Measurements from ENCODE around the gene PRPF6. TPM values are rescaled to one million over a fixed set of nuclear protein-coding genes. Genes with fewer than 3 reads are reported as not detected.

The PRPF6 gene
- total RNA-seq, 1 donor from 2014 or later = 57.2 TPM

DNA sequence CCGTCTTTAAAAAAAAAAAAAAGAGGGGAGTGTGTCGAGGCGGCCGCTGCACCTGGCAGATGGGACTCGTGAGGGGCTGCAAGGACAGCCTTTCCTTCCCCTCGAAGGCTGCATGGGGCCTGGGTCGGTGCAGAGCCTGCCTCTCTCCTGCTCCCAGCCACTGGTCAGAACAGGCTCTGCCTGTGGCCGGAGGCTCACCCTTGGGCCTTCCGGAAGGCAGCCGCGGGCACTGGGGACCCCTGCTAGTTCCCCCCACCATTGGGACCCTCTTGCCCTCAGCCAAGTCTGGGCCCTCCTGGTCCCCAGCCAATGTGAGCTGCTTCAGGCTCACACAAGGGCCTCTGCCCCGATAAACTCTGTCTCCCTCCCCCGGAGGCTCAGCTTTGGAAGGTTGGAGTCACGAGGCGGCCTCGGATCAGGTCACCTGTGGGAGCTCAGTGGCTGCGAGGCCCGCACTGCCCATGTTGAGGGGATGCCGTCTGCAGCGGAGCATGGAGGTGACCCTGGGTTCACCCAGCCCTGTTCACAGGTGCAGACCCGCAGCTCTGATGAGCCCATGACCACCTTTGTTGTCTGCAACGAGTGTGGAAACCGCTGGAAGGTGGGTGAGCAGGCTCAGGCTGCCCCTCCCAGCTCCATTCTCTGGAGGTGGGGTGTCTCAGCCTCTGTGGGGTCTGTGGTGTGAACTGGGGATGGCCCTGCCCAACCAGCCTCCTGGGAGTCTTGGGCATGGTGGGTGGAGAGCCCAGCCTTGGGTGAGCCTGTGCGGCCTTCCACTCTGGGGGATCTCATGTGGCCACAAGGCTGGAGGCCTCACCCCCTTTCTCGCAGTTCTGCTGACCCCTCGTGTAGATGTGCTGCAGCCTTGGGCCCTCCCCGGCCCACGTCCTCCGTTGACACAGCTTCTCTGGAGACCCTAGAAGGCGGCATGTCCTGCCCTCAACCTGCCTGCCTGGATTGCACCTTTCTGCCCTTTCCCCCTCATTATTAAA is 90.7 kb downstream of the PRPF6 start:
- intact Hi-C loops (cut with DNase I) = no loop called here
- no peaks in the 10 kb centered on the region for H3K9me3 ChIP-seq

DNA sequence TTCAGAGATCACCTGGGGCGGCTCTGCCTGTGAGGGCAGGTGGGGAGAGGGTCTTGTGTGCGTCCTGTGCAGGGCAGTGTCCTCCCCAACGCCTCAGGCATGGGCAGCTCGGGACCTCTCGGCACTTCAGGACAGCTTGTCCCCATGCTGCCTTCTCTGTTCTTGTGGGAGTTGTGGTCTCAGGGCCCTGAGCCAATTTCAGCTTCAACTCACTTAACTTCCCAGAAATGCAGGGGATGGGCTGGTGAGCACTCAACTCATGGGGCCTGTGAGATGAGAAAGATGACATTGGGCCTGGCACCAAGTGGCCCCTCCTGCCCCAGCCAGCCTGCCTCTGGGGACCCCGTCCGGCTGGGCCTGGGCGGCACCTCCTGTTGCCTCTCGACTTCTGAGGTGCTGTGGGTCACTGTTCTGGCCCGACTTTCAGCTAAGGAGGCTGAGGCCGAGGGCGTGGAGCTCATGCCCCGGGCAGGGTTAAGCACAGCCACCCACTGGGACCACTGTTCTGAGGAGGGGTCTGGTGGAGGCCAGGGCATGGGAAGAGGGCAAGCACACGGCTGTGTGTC is 91.6 kb downstream of the PRPF6 start:
- TF ChIP-seq, protein P1, sequence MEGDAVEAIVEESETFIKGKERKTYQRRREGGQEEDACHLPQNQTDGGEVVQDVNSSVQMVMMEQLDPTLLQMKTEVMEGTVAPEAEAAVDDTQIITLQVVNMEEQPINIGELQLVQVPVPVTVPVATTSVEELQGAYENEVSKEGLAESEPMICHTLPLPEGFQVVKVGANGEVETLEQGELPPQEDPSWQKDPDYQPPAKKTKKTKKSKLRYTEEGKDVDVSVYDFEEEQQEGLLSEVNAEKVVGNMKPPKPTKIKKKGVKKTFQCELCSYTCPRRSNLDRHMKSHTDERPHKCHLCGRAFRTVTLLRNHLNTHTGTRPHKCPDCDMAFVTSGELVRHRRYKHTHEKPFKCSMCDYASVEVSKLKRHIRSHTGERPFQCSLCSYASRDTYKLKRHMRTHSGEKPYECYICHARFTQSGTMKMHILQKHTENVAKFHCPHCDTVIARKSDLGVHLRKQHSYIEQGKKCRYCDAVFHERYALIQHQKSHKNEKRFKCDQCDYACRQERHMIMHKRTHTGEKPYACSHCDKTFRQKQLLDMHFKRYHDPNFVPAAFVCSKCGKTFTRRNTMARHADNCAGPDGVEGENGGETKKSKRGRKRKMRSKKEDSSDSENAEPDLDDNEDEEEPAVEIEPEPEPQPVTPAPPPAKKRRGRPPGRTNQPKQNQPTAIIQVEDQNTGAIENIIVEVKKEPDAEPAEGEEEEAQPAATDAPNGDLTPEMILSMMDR (IDR thresholded peaks at IDR 0.05) = no peak
- Histone ChIP-seq H3K36me3 (peaks cover 45% of the 10 kb centered on the region), H3K9me3 (no peaks in the 10 kb centered on the region), H3K27me3 (ENCODE audit: low read depth) (no peaks in the 10 kb centered on the region), H3K27ac (no peak overlapping the region), H3K4me1 (peaks cover 13% of the 10 kb centered on the region), H3K4me3 (no peak overlapping the region)
- ATAC-seq (no peak), DNase-seq (no peak)
- intact Hi-C loops (cut with DNase I) = no loop called here

More for the DNA sequence above, 90.7 kb downstream of the PRPF6 start:
- DNase-seq (no peak), ATAC-seq (no peak)
- no peaks in the 10 kb centered on the region for H3K27me3 ChIP-seq (ENCODE audit: low read depth)
- no peak overlapping the region for H3K4me3 ChIP-seq
- no peak overlapping the region for H3K27ac ChIP-seq
- H3K4me1 ChIP-seq = peaks cover 11% of the 10 kb centered on the region
- TF ChIP-seq, protein P1 (IDR thresholded peaks at IDR 0.05) = no peak
- H3K36me3 ChIP-seq = peaks cover 45% of the 10 kb centered on the region

DNA sequence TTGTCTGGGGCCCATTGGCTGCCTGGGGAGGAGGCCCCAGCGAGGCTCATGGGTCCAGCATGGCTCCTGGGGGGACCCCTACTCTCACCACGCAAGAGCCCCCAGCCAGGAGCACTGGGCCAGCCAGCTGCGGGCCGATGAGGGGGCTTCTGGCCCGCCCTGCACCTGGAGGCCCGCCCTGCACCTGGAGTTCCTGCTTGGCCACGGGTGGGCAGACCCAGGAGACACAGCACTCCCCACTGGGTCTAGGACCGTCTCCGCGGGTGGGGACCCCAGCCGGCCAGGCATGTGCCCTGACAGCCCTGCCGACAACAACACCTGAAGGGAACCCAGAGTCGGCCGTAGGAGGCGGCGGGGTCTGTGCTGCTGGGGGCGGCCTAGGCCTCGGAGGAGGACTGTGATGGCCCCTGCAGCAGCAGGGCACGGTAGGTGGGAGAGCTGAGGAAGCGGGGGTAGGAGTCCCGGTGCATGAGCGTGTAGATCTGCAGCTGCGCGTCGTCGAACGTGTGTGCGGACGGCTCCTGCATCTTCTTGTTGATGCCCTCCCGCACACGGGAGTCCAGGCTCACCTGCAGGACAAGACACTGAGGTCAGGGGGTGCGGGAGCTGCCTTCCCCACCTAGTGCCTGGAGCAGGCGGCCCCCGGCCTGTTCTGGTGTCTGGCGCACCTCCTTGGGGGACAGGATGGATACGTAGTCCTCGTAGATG is 92.7 kb downstream of the PRPF6 start:
- no peak overlapping the region for H3K27ac ChIP-seq
- DNase-seq (no peak), ATAC-seq (no peak)
- H3K36me3 ChIP-seq = peaks cover 45% of the 10 kb centered on the region
- TF ChIP-seq, protein P1 (IDR thresholded peaks at IDR 0.05) = no peak
- H3K4me1 ChIP-seq = peaks cover 24% of the 10 kb centered on the region
- H3K27me3 ChIP-seq (ENCODE audit: low read depth) = no peaks in the 10 kb centered on the region
- no peaks in the 10 kb centered on the region for H3K9me3 ChIP-seq
- H3K4me3 ChIP-seq = no peak overlapping the region
- intact Hi-C loops (cut with DNase I) = no loop called here

DNA sequence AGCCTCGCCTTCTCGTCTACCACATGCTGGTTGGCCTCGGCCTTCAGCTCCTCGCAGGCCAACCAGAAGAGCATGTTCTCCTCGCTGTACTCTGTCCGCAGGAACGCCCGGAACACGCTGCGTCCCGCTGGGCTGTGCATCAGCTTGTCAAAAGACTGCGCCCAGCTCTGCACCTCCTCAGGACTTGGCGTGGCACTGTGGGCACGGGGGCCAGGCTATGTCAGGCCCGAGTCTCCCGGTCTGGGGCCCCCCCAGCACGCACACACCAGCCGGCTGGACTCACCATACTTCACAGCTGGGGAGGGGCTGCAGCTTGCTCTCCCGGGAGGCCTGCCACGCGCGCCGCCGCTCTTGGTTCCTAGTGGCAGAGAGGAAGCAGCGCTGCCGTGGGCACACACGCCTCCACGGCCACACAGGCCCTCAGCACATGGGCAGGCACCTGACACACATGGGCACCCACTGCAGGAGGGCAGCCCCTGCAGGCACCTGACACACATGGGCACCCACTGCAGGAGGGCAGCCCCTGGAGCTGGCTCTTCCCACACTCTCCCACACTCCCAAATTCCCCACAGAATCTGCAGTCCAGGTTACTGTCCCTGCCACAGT is 93.4 kb downstream of the PRPF6 start:
- Histone ChIP-seq H3K27ac (no peak overlapping the region), H3K36me3 (peaks cover 45% of the 10 kb centered on the region), H3K4me3 (no peak overlapping the region), H3K27me3 (ENCODE audit: low read depth) (no peaks in the 10 kb centered on the region), H3K4me1 (peaks cover 30% of the 10 kb centered on the region), H3K9me3 (no peaks in the 10 kb centered on the region)
- TF ChIP-seq, protein P1 (IDR thresholded peaks at IDR 0.05) = no peak
- no peak for DNase-seq
- no peak for ATAC-seq
- intact Hi-C loops (cut with DNase I) = no loop called here

DNA sequence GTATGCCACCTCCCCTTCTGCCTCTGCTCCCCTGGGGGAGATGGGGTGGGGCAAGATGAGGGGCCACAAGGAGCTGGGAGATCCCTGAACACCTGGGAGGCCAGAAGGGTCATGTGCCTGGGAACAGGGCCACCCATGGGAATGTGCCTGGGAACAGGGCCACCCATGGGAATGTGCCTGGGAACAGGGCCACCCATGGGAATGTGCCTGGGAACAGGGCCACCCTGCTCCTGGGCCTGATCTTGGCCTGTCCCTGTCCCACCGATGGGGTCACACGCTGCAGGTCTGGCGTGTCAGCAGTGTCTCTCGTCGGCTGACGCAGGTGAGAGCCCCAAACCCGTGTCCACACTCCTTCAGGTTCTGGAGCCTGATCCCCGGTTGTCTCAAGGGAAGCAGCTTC is 94.0 kb downstream of the PRPF6 start:
- TF ChIP-seq, protein P1 (IDR thresholded peaks at IDR 0.05) = no peak
- Histone ChIP-seq H3K27ac (no peak overlapping the region), H3K36me3 (peaks cover 45% of the 10 kb centered on the region), H3K9me3 (no peaks in the 10 kb centered on the region), H3K27me3 (ENCODE audit: low read depth) (no peaks in the 10 kb centered on the region), H3K4me3 (no peak overlapping the region), H3K4me1 (peaks cover 30% of the 10 kb centered on the region)
- DNase-seq (no peak), ATAC-seq (no peak)
- intact Hi-C loops (cut with DNase I) = no loop called here

Measured in lower lobe of right lung (tissue), 2 donors.